NK-92 (cell line): ENCODE measurements around the gene DCAF6.
"Not testable (repeated sequence)": the region's sequence is repeated elsewhere in the genome, so short reads cannot be mapped to it uniquely, and the experiment has no call there.

ENCODE experiments used
- DNase-seq: peaks from one replicate; lab custom pipeline; 2025; ENCODE audit not compliant: unreplicated experiment; lab: John Stamatoyannopoulos, UW

The DCAF6 gene, protein sequence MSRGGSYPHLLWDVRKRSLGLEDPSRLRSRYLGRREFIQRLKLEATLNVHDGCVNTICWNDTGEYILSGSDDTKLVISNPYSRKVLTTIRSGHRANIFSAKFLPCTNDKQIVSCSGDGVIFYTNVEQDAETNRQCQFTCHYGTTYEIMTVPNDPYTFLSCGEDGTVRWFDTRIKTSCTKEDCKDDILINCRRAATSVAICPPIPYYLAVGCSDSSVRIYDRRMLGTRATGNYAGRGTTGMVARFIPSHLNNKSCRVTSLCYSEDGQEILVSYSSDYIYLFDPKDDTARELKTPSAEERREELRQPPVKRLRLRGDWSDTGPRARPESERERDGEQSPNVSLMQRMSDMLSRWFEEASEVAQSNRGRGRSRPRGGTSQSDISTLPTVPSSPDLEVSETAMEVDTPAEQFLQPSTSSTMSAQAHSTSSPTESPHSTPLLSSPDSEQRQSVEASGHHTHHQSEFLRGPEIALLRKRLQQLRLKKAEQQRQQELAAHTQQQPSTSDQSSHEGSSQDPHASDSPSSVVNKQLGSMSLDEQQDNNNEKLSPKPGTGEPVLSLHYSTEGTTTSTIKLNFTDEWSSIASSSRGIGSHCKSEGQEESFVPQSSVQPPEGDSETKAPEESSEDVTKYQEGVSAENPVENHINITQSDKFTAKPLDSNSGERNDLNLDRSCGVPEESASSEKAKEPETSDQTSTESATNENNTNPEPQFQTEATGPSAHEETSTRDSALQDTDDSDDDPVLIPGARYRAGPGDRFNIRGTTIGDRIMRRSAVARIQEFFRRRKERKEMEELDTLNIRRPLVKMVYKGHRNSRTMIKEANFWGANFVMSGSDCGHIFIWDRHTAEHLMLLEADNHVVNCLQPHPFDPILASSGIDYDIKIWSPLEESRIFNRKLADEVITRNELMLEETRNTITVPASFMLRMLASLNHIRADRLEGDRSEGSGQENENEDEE

DNA sequence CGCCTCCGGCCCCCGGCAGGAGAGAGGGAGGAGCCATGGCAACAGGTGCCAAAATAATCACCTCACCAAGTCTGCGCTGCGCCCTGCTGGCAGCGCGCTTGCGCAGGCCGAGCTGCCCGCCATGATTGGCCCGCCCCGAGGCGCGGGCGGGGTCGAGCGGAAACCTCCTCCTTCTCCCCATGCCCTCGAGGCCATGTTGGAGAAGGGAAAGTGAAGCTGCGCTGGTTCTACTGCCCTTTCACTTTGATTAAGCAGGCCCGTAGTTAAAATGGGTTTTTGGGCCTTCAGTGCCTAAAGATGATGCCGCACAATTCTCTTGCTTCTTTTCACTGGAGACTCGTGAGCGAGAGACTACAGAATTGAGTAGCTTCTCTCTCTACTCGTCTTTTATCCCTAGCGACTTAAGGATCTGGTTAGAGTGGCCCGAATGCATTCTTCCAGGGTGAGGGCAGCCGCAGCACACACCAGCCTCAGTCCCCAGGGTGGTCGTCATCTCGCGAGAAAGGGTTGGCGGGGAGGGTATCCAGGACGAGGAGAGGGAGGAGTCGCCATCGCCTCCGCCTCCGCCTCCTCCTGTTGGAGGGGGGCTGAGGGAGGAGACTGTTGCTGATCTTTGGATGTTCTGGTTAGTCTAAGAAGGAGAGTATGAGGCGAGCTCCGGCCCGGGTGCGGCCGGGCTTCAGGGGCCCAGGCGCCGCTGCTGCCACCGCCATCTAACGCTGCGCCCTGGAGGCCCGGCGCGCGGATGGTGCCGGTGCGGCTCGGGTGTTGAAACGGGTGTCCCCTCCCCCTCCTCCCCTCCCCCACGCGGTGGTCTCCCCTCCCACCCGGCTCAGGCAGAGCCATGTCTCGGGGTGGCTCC, at the start of gene DCAF6:
Gene DCAF6, plus strand, starts transcription at position 616 of the 862 bp plus-strand sequence. Its CDS starts 229 bp downstream, at position 845.
- DNase-seq = peak; percentile 86

DNA sequence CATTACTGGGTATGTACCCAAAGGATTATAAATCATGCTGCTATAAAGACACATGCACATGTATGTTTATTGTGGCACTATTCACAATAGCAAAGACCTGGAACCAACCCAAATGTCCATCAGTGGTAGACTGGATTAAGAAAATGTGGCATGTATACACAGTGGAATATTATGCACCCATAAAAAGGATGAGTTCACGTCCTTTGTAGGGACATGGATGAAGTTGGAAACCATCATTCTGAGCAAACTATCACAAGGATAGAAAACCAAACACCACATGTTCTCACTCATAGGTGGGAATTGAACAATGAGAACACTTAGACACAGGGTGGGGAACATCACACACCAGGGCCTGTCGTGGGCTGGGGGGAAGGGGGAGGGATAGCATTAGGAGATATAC, 49.3 kb upstream of the DCAF6 start:
- not testable (repeated sequence) for DNase-seq

DNA sequence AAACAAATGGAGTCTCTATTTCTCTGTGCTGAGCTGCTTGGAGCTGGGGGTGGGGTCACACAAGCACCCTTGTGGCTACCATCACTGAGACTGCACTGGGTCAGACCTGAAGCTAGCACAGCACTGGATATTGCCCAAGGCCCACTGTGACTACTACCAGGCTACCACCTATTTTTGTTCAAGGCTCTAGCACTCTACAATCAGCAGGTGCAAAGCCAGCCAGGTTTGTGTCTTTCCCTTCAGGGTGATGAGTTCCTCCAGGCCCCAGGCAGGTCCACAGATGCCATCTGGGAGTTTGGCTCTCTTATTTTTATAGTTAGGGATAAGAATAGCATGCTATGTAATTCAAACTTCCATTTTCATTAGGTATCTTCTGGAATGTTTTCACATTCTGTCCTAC, 46.1 kb upstream of the DCAF6 start:
- no peak for DNase-seq

DNA sequence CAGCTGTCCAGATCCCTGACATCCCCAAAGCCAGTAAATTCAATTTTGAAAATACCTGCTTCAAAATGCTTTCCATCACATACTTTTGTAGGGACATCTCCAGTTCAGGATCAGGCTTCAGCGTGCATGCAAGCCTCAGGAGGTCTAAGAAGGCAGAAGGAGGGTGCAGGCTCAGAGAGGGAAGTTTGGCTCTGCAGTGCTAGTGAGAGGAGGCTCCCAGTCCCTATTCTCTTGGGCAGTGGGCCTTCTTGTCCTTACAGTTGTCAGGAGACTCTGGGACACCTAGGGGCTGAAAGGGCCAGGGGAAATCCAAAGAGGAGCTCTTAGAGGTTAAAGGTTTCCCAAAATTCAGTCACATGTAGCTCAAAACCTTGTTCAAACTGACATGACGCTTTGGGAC, 42.7 kb upstream of the DCAF6 start:
- no peak for DNase-seq

DNA sequence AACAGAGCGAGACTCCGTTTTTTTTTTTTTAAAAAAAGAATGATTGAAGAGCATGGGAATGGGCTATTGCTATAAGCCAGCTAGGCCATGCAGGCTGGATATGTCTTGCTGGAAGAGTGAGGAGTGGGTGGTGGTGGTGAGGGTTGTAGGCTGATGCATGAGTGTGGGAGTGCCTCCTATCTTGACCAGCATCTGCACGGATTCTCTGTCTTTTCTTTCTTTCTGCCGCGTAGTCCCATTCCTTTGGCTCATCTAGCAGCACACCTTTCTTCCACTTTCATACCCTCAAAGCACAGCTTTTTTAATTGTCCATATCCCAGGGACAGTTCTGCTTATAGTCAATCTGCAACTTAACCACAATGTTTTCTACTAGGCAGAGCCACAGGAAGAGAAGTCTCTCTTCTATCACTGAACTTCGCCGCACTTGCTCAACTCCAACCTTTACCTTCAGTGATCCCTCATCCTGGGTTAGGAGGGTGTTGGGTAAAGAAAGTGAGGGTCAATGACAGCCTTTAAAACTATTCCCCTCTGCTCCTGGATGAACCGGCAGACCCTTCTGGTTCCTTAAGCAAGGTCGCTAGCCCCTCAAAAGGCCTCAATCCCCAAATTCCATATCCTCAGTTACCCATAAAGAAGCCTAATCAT, 37.8 kb upstream of the DCAF6 start:
- DNase-seq = no peak

DNA sequence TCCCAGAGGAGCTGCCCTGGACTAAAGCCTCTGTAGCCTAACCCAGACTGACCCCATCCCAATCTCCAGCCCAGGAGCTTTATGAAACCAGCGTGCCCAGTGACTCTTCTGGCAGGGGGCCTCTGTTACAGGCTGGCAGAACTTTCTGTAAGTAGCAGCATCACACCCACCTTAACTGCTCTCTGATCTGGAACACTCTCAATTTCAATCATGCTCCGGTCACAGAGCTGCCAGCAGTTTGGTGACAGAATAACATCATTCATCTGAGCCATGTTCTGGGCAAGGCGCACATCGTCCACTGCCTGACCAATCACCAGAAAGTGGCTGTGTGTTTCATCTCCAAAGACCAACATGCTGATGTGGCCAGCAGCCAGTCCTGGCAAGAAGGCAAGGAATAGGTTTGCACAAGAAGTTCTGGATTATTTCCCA, 37.2 kb upstream of the DCAF6 start:
- DNase-seq = no peak

DNA sequence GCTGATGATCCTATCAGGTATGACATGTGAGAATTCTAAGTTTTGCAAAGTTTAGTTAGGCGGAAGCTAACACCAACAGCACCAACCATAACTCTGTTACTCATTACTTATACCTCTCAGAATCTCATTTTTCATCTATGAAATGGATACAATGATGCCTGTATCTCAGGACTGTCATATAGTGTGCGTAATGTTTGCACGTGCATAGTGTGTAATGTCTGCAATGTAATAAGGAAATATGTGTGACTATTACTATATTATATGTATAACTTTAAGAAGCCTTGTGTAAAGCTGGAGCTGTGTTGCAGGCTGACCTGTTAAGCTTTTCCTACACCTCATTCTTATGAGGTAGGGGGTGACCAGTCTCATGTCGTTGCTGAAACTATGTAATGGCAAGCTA, 35.6 kb upstream of the DCAF6 start:
- no peak for DNase-seq

DNA sequence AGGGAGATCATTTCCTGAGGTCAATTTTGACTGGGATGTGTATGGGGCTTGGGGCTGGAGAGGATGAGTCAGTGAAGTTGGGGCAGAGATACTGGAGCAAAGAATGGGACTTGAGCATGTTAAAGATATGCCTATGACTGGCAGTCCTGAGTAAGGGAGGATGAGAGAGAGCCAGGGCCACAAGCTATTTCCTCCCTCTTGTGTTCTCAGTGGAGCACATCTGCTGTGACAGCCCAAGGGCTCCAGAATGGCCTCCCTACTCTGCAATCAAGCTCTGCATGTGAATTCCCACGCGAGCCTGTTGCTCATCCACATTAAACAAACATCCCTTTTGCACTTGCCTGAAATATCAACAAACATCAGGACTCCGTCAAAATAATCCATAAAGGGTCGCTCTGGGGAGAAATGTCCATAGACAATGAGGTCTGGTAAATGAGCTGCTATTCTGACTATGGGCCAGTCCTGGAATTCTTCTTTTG, 31.8 kb upstream of the DCAF6 start:
- no peak for DNase-seq

DNA sequence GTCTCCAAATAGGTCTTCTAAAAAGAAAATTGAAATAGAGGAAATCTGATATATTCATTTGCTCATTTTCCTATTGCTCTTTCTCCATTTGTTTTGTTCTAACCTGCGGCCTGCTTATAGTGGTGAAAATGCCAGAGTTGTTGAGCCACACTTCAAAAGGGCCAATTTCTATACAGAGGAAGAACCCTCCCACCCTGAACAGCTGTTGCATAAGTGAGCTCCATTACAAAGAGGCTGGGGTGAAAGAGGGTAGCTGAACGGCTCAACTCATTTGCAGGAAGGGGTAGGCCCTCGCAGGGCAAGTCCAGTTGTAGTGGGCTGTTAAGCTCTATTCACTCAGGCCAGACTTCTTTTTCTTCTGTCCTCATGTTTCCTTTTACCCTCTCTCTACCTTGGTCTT, 31.3 kb upstream of the DCAF6 start:
- DNase-seq = no peak

DNA sequence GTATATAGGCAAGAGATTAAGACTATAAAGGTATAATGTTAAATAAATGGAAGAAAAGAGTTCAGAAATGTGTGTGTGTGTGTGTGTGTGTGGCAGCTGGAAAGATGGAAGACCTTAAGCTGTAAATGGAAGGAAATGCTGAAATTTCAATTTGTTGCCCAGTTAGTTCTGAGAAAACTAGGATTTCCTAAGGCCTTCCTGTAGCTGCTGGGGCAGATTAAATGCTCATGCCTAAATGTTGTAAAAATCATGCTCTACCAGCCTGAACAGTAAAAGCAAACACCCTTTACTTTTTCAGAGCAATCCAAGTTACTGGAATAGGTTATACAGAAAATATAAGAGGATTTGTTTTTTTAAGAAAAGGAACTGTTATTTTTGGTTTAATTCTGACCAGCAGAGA, 30.8 kb upstream of the DCAF6 start:
- no peak for DNase-seq

DNA sequence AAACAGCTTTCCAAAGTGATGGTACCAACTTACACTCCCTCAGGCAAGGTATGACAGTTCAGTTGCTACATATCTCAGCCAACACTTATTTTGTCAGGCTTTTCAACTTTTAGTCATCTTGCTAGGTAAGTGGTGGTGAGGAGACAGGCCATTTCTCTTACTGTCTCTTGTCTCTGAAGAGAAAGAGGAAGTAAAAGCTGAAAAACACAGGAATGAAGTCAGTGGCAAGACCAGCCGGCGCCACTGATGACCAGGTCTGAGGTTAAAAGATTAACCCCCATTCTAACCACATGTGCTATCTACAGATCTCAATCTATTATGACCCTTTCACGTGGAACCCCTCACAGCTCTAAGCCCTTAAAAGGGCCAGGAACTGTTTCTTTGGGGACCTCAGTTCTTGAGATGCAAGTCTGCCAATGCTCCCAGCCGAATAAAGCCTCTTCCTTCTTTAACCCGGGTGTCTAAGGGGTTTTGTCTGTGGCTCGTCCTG, 26.7 kb upstream of the DCAF6 start:
- no peak for DNase-seq

DNA sequence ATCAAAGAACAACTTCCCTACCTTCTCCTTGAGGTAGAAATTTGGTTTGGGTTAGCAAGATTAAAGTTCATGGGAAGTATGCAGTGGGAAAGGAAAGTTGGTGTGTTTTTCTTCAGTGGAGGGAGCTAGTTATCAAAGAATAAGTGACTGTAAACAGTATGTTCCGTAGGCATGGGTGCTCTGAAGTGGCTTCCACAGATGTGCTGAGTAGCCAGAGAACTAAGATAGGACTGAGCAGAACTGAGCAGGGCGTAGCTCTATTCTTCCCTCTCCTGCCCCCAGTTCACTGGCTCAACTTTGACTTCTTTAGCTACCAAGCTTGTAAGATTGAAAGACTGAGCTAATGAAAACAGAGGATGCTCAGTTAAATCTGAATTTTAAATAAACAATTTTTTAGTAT, 26.0 kb upstream of the DCAF6 start:
- no peak for DNase-seq

DNA sequence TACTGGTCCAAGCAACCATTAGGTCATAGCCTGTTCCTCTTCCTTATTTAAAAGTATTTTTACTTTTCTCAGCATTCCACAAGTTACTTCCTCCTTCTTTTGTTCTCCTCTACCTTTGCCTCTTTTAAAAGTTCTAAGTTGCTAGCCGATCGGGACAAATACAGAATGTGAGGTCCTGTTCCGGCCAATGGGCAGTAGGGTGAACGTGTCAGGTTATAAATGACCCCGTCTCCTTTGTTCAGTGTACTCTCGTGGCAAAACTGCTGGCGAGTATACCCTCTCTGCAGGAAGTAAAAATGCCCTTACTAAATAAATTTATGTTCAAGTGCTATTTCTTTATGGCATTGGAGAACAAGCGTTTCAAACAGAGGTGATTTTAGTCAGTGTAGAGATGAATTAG, 25.1 kb upstream of the DCAF6 start:
- DNase-seq = no peak

DNA sequence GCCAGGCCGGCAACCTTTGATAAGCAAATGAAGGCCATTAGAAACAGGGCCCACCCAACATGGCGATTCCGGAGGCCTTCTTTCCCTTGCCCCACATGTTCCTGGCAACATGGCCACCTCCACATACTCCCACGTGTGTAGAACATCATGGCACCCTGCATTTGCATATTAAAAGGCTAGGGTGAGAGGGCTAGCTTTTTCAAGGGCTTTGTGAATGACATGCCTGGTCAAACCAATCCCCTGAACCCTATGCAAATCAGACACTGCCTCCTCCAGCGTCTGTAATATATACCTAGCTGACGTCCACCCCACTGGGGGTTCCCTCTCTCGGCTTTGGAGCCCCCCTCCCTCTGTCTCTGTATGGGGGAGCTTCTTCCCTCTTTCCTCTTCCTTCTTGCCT, 24.2 kb upstream of the DCAF6 start:
- DNase-seq = no peak

DNA sequence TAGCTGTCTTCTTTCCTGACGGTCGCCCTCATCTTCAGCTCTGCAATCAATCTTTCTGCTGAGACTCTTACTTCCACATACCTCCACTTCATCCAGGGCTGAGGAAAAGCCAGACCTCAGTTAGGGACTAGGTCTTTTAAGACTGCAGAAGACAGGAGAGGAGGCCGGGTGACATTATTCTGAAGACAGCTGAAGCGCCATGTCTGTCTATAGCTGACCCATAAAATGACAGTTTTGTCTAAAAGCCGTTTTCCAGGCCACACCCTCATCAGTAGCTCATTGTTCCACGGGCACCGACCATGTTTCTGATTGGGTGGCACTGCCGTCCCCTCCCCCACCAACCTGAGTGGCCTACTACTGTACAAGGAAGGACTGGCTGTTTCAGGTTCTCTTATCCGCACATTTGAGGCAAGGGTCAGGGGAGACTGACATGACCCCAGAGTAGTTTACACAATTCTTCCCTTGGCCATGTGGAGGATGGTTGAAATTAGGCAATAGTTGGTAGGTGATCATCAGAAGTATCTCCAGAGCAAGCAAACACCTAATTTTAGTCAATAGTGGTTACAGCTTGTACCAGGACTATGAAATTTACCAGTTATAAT, 22.5 kb upstream of the DCAF6 start, which contains the start of gene ADCY10:
Gene ADCY10, minus strand, starts transcription at position 240 of the 602 bp plus-strand sequence. CDS start 8,994 bp downstream, outside the sequence.
- no peak for DNase-seq

DNA sequence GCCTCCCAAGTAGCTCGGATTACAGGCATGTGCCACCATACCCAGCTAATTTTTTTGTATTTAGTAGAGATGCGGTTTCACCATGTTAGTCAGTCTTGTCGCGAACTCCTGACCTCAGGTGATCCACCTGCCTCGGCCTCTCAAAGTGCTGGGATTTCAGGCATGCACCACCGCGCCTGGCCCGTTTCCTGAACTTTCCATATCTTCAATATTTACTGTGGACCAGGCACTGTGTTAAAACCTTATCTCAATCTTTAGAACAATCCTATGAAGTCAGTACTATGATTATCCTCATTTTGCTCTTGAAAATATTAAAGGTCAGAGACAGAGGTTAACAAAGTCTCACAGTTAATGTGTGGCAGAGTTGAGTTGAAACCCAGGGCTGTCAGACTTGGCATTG, 20.9 kb upstream of the DCAF6 start:
- no peak for DNase-seq

DNA sequence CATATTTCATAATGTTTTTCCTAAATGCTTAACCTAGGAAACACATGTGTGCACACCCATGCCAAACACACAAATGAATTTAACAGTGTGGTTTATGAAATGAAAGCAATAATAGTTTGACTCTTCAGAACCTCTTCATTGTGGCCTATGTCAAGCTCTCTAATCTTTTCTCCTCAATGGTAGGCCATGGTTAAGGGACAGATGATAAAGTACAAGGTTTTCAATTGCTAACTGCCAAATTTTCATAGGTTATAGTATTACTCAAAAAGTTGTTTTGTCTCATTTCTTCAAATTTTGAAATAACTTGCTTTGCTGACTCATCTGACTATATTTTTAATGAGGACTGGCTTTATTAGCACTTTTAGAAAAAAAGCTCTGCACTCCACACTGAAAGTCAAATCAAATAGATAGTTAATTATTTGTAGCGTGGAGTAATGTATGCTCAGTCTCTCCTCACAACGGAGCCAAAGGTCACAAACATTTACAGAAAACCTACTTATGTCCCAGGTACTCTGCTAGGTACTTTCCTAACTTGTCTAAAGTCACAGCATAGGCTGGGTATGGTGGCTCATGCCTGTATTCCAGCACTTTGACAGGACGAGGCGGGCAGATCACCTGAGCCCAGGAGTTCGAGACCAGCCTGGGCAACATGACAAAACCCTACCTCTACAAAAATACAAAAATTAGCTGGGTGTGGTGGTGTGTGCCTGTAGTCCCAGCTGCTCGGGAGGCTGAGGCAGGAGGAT, 19.5 kb upstream of the DCAF6 start:
- DNase-seq = no peak

DNA sequence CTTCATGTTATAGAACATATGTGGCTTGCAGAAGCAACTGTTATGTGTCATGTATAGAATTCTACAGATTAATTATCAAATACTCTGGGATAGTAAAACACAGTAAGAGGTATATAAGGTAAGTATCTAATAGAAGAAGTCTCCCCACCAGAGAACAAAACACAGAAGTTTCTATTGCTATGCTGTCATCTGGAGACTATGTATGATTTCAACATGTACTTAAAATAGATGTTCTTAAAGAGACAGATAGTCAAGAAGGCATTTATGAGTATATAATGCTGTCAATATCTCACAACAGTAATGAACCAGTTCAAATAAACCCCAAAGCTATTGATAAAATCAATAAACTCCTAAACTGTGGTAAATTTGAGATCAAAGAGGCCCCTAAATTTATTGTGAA, 14.5 kb upstream of the DCAF6 start:
- DNase-seq = no peak

DNA sequence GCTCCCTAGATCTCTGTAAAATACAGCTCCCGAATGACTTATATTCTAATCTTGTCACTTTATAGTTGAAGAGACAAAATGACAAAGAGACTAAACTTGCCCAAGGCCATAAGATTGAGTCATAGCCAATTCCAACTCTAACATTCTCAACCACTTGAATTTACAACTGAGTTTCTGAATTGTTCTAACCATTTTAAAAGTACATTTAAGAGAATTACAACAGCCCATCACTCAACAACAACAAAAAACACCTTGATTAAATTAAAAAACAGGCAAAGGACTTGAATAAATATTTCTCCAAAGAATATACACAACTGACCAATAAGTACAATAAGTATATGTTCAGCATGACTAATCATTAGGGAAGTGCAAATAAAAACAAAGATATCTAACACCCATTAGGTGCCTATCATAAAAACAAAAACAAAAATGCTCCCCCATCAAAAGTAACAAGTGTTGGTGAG, 13.8 kb upstream of the DCAF6 start:
- no peak for DNase-seq
